Measurements from ENCODE around the gene LINGO3.

LINGO3 gene

DNA sequence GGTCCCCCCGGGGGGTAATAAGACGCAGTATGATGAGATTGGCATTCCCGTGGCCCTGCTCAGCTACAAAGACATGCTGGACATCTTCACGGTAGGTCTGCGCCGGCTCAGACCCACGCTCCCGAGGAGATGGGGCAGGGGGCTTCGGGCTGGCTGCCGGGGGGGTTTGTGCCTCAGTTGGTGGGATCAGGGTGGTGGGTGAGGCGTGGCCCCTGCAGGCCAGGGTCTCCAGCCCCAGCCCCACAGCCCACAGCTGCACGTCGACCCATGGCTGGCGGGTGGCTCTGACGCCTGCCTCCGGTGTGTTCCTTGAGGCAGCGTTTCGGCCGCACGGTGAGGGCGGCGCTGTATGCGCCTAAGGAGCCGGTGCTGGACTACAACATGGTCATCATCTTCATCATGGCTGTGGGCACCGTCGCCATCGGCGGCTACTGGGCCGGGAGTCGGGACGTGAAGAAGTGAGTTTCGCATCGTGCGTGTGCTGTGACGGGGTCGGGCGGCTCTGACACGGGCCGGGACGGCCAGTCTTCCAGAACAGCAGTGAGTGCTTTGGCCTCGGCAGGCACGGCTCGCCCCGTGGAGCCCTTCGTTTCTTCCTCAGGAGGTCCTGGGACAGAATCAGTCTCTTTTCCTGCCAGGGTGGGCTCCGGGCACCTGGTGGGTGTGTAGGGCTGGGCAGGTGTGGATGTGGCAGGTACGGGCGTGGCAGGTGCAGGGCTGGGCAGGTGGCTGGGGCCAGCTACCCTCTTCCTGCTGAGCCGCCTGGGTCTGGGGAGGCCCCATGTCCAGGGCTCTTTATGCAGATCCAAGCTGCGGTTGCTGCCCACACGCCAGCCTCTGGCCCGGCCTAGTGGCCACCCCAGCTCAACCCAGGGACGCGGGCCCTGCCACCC lies 31.0 kb upstream of the LINGO3 start:
- H3K4me3 ChIP-seq (ENCODE audit: low read depth, low read length) = no peak overlapping the region
- TF ChIP-seq, protein P1, sequence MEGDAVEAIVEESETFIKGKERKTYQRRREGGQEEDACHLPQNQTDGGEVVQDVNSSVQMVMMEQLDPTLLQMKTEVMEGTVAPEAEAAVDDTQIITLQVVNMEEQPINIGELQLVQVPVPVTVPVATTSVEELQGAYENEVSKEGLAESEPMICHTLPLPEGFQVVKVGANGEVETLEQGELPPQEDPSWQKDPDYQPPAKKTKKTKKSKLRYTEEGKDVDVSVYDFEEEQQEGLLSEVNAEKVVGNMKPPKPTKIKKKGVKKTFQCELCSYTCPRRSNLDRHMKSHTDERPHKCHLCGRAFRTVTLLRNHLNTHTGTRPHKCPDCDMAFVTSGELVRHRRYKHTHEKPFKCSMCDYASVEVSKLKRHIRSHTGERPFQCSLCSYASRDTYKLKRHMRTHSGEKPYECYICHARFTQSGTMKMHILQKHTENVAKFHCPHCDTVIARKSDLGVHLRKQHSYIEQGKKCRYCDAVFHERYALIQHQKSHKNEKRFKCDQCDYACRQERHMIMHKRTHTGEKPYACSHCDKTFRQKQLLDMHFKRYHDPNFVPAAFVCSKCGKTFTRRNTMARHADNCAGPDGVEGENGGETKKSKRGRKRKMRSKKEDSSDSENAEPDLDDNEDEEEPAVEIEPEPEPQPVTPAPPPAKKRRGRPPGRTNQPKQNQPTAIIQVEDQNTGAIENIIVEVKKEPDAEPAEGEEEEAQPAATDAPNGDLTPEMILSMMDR (IDR thresholded peaks at IDR 0.05; ENCODE audit: low read depth, low read length) = no peak

DNA sequence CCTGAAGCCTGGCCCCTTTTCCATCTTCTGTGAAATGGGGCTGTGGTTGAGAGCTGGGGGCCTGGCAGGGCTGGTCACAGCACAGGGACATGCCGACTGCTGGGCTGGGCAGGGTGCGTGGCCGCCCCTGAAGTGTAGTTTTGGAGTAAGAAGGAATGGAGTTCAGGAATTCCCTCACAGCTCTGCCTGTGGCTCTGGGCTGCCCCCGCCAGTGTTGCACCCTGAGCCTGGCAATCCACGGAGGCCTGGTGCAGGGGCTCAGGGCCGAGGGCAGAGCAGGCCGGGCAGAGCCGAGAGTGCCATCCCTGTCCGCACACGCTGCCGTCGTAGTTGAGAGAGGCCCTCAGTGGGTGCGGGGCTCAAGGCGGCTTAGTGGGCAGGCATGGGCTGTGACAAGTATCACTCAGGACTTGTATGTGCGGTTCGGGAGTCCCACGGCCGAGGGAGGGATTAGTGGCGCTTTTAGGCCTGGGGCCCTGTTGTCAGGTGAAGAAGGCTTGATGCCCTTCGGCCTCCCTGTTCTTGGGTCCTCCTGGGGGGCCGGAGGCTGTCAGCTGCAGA lies 30.2 kb upstream of the LINGO3 start:
- TF ChIP-seq, protein P1 (IDR thresholded peaks at IDR 0.05; ENCODE audit: low read depth, low read length) = no peak
- H3K4me3 ChIP-seq (ENCODE audit: low read depth, low read length) = no peak overlapping the region

DNA sequence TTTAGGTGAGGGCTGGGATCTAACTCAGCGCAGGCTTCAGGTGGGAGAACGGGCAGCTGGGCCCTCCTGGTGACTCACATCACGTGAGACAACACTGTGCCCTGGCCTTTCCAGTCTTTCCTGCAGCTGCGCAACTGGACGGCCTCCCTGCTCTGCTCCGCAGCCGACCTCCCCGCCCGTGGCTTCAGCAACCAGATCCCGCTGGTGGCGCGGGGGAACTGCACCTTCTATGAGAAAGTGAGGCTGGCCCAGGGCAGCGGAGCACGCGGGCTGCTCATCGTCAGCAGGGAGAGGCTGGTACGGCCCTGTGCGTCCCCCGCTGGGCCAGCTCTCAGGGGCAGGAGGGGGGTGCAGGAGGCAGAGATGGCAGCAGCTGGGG lies 29.4 kb upstream of the LINGO3 start:
- H3K4me3 ChIP-seq (ENCODE audit: low read depth, low read length) = no peak overlapping the region
- TF ChIP-seq, protein P1 (IDR thresholded peaks at IDR 0.05; ENCODE audit: low read depth, low read length) = no peak

DNA sequence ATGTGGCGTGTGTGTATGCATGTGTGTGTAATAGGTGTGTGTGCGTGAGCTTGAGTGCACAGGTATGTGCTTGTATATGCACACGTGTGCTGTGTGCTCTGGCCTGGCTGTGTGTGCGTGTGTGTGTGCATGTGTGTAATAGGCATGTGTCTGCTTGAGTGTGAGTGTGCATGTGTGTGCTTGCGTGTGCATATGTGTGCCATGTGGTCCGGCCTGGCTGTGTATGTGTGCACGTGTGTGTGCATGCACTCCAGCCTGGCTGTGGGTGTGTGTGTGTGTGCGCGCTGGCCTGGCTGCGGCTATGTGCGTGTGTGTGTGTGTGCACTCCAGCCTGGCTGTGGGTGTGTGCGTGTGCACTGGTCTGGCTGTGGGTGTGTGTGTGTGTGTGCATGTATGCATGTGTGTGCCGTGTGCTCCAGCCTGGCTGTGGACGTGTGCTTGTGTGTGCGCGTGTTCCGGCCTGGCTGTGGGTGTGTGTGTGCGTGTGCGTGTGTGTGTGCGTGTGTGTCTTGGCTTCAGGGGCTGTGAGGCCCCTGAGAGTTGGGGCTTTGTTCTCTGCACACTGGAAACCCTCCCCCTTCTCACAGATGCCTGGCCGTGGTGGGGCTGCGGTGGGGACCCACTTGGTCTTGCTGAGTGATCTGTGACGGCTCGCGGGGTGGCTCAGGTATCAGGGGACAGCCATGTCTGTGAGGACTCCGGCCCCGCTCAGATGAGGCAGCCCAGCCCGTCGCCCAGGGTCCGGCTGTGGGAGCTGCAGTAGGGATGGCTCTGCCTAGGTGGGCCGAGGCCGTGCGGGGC lies 28.8 kb upstream of the LINGO3 start:
- TF ChIP-seq, protein P1 (IDR thresholded peaks at IDR 0.05; ENCODE audit: low read depth, low read length) = no peak
- H3K4me3 ChIP-seq (ENCODE audit: low read depth, low read length) = no peak overlapping the region

DNA sequence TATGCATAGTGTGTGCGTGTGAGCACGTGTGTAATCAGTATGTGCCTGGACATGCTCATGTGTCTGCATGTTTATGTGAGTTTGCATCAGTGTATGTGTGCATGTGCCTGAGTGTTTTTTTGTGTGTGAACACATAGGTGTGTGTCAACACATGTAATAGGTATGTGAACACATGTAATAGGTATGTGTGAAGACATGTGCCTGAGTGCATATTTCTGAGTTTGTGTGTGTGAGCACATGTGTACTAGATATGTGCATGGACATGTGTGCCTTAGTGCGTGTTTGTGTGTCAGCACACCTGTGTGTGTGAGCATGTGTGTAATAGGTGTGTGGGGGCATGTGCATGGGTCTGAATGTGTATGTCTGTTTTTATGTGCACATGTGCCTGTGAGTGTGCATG lies 27.9 kb upstream of the LINGO3 start:
- TF ChIP-seq, protein P1 (IDR thresholded peaks at IDR 0.05; ENCODE audit: low read depth, low read length) = no peak
- H3K4me3 ChIP-seq (ENCODE audit: low read depth, low read length) = no peak overlapping the region

DNA sequence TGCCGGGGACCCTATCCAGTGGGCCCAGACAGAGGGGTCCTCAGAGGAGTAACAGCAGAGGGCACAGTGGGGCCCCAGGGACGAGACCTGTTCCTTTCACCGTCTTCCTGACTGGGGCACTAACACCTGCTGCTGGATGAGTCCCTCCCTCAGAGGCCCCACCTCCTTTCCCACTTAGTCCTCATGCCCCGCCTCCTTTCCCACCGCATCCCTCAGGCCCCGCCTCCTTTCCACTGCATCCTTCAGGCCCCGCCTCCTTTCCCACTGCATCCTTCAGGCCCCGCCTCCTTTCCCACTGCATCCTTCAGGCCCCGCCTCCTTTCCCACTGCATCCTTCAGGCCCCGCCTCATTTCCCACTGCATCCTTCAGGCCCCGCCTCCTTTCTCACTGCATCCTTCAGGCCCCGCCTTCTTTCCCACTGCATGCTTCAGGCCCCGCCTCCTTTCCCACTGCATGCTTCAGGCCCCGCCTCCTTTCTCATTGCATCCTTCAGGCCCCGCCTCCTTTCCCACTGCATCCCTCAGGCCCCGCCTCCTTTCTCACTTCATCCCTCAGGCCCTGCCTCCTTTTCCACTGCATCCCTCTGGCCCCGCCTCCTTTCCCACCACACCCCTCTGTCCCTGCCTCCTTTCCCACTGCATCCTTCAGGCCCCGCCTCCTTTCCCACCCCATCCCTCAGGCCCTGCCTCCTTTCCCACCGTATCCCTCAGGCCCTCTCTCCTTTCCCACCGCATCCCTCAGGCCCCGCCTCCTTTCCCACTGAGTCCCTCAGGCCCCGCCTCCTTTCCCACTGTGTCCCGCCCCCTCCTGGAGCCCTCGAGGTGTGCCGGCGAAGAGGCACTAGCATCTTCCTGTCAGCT lies 27.3 kb upstream of the LINGO3 start:
- TF ChIP-seq, protein P1 (IDR thresholded peaks at IDR 0.05; ENCODE audit: low read depth, low read length) = no peak
- no peak overlapping the region for H3K4me3 ChIP-seq (ENCODE audit: low read depth, low read length)
